H9 (cell line): ENCODE results near the gene ARL5A. TPM values are rescaled to one million over a fixed set of nuclear protein-coding genes. Genes with fewer than 3 reads are reported as not detected.

Source experiments
- DNase-seq: peaks from one replicate; pipeline ENCODE4 v3.0.0-alpha.2; 2017
- H2AFZ ChIP-seq: one replicate; pipeline ENCODE4 v1.6.1; 2013; ENCODE audit warnings: mild to moderate bottlenecking, low read length, control low read depth, moderate library complexity
- H2AK5ac ChIP-seq: 2 replicates; pipeline ENCODE4 v1.6.1; 2013; ENCODE audit warnings: low read length, control low read depth, mixed read lengths; ENCODE audit not compliant: insufficient read length
- H2BK120ac ChIP-seq: one replicate; pipeline ENCODE4 v1.6.1; 2013; ENCODE audit warnings: low read depth, mild to moderate bottlenecking, low read length, control low read depth, inconsistent platforms; ENCODE audit not compliant: poor library complexity, severe bottlenecking
- H2BK12ac ChIP-seq: 2 replicates; pipeline ENCODE4 v1.6.1; 2013; ENCODE audit warnings: low read length, control low read depth, mixed read lengths, low read depth; ENCODE audit not compliant: insufficient read length
- H2BK15ac ChIP-seq: 2 replicates; pipeline ENCODE4 v1.6.1; 2013; ENCODE audit warnings: low read depth, low read length, control low read depth
- H2BK20ac ChIP-seq: one replicate; pipeline ENCODE4 v1.6.1; 2013; ENCODE audit warnings: low read depth, mild to moderate bottlenecking, low read length, control low read depth, inconsistent platforms; ENCODE audit not compliant: poor library complexity, severe bottlenecking
- H2BK5ac ChIP-seq: 2 replicates; pipeline ENCODE4 v1.6.1; 2013; ENCODE audit warnings: low read length, control low read depth, mixed read lengths; ENCODE audit not compliant: insufficient read length
- H3K14ac ChIP-seq: 2 replicates; pipeline ENCODE4 v1.6.1; 2013; ENCODE audit warnings: low read length, control low read depth; ENCODE audit not compliant: insufficient read depth
- H3K18ac ChIP-seq: 2 replicates; pipeline ENCODE4 v1.6.1; 2013; ENCODE audit warnings: low read depth, mild to moderate bottlenecking, mixed read lengths, low read length, control low read depth; ENCODE audit not compliant: insufficient read length
- H3K23ac ChIP-seq: 2 replicates; pipeline ENCODE4 v1.6.1; 2013; ENCODE audit warnings: low read length, control low read depth, mixed read lengths, low read depth; ENCODE audit not compliant: insufficient read length
- H3K23me2 ChIP-seq: 2 replicates; pipeline ENCODE4 v1.6.1; 2013; ENCODE audit warnings: low read depth, mild to moderate bottlenecking, mixed read lengths, low read length, control low read depth; ENCODE audit not compliant: insufficient read length, poor library complexity, severe bottlenecking
- H3K27ac ChIP-seq: 2 replicates; pipeline ENCODE4 v1.5.1; 2013; ENCODE audit warnings: low read length, control low read depth, mixed read lengths, low read depth; ENCODE audit not compliant: insufficient read length
- H3K27me3 ChIP-seq: 2 replicates; pipeline ENCODE4 v1.6.1; 2013; ENCODE audit warnings: low read length, control low read depth, inconsistent platforms; ENCODE audit not compliant: insufficient read depth
- H3K4ac ChIP-seq: 2 replicates; pipeline ENCODE4 v1.6.1; 2013; ENCODE audit warnings: low read depth, mild to moderate bottlenecking, control low read depth, inconsistent platforms, low read length, moderate library complexity
- H3K4me1 ChIP-seq: 2 replicates; pipeline ENCODE4 v1.6.1; 2013; ENCODE audit warnings: low read length, control low read depth, inconsistent platforms; ENCODE audit not compliant: insufficient read depth
- H3K4me2 ChIP-seq: 2 replicates; pipeline ENCODE4 v1.6.1; 2013; ENCODE audit warnings: low read length, control low read depth, mixed read lengths; ENCODE audit not compliant: insufficient read length, insufficient read depth
- H3K56ac ChIP-seq: 2 replicates; pipeline ENCODE4 v1.6.1; 2013; ENCODE audit warnings: low read depth, mild to moderate bottlenecking, mixed read lengths, low read length, control low read depth; ENCODE audit not compliant: insufficient read length
- H3K79me1 ChIP-seq: 2 replicates; pipeline ENCODE4 v1.6.1; 2013; ENCODE audit warnings: low read depth, mild to moderate bottlenecking, moderate library complexity, low read length, control low read depth, inconsistent platforms; ENCODE audit not compliant: insufficient read depth, poor library complexity, severe bottlenecking
- H3K79me2 ChIP-seq: 2 replicates; pipeline ENCODE4 v1.6.1; 2013; ENCODE audit warnings: low read length, control low read depth, inconsistent platforms; ENCODE audit not compliant: insufficient read depth
- H3K9ac ChIP-seq: 2 replicates; pipeline ENCODE4 v1.6.1; 2013; ENCODE audit warnings: low read length, control low read depth, mixed read lengths; ENCODE audit not compliant: insufficient read length; ENCODE audit errors: extremely low read depth
- H3K9me3 ChIP-seq: one replicate; pipeline ENCODE4 v1.6.1; 2013; ENCODE audit warnings: low read depth, low read length, inconsistent platforms; ENCODE audit not compliant: control insufficient read depth
- H3T11ph ChIP-seq: one replicate; pipeline ENCODE4 v1.6.1; 2013; ENCODE audit warnings: mild to moderate bottlenecking, low read length, control low read depth, inconsistent platforms
- H4K20me1 ChIP-seq: one replicate; pipeline ENCODE4 v1.6.1; 2013; ENCODE audit not compliant: control insufficient read depth, insufficient read length, insufficient read depth
- H4K5ac ChIP-seq: 2 replicates; pipeline ENCODE4 v1.6.1; 2013; ENCODE audit warnings: low read depth, mild to moderate bottlenecking, mixed read lengths, low read length, control low read depth; ENCODE audit not compliant: insufficient read length
- H4K8ac ChIP-seq: replicated peaks from 2 replicates; pipeline ENCODE4 v1.6.1; 2013; ENCODE audit warnings: low read length, control low read depth, mixed read lengths, low read depth; ENCODE audit not compliant: insufficient read length
- H4K91ac ChIP-seq: 2 replicates; pipeline ENCODE4 v1.6.1; 2013; ENCODE audit warnings: low read depth, mild to moderate bottlenecking, moderate library complexity, mixed read lengths, low read length, control low read depth; ENCODE audit not compliant: insufficient read length
- H3K27ac Mint-ChIP-seq, 3 experiments: 2 replicates in 2 of 3; 3 replicates in 1 of 3; pipeline ENCODE4 v1.8.0; 2020 to 2021; ENCODE audit warnings: mixed read lengths in 3 of 3, mild to moderate bottlenecking in 1 of 3, moderate library complexity in 1 of 3
- H3K27me3 Mint-ChIP-seq: 2 replicates; pipeline ENCODE4 v1.8.0; 2021; ENCODE audit warnings: low read depth, mild to moderate bottlenecking, moderate library complexity, mixed read lengths
- H3K36me3 Mint-ChIP-seq, 3 experiments: 2 replicates in 2 of 3; 3 replicates in 1 of 3; pipeline ENCODE4 v1.8.0; 2020 to 2021; ENCODE audit warnings: low read depth in 3 of 3, mixed read lengths in 3 of 3; ENCODE audit not compliant: insufficient read depth in 1 of 3
- H3K4me1 Mint-ChIP-seq, 2 experiments: 2 replicates each; pipeline ENCODE4 v1.8.0; 2020; ENCODE audit warnings: mixed read lengths in 2 of 2
- H3K4me3 Mint-ChIP-seq, 2 experiments: 2 replicates in 1 of 2; 3 replicates in 1 of 2; pipeline ENCODE4 v1.8.0; 2020 to 2021; ENCODE audit warnings: mild to moderate bottlenecking in 2 of 2, mixed read lengths in 2 of 2, moderate library complexity in 1 of 2
- H3K9me3 Mint-ChIP-seq, 2 experiments: 2 replicates in 1 of 2; 3 replicates in 1 of 2; pipeline ENCODE4 v1.8.0; 2020; ENCODE audit warnings: mild to moderate bottlenecking in 2 of 2, mixed read lengths in 2 of 2, moderate library complexity in 1 of 2
- WGBS: extraction: QIAGEN DNeasy Blood & Tissue Kit; methylation state at CpG from one replicate; pipeline ENCODE4 v1.1.7; 2013; ENCODE audit warnings: missing lambda C conversion rate, low lambda C conversion rate, mixed read lengths; ENCODE audit not compliant: insufficient read length; ENCODE audit errors: extremely low coverage; 5-methylcytosine and 5-hydroxymethylcytosine counted together
- total RNA-seq: library from RNA; stranded (reverse); gene quantifications from 2 replicates; pipeline ENCODE4 v1.2.1, GENCODE V29; 2021
- TF ChIP-seq, protein P1 (sequence below): fragments of 200-600 bp; sonication (generic); conservative IDR thresholded peaks from 3 replicates; pipeline ENCODE4 v1.8.0; 2021; ENCODE audit warnings: antibody characterized with exemption, mild to moderate bottlenecking

ARL5A gene
- total RNA-seq, 1 experiment from 2014 or later = 66.7 TPM

DNA sequence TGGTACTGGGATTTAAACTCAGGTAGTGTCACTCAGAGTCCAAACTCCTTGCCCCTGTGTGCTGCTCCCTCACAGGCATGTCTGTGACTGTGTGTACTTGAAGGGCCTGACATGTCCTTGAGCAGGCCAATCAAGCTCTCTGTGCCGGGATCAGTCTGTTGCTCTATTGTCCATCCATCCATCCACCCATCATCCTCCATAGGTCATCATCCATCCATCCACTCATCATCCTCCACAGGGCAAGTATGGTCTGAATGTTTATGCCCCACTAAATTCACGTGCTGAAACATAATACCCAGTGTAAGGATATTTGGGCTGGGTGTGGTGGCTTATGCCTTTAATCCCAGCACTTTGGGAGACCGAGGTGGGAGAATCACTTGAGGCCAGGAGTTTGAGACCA, 69.5 kb downstream of the ARL5A start:
- H3K27ac Mint-ChIP-seq = no peak overlapping the region
- Histone ChIP-seq H2AK5ac (no peak overlapping the region), H4K5ac (peak overlapping the region; percentile 23), H2BK20ac (no peak overlapping the region), H3K9ac (no peak overlapping the region), H2BK120ac (no peak overlapping the region), H3K14ac (no peak overlapping the region), H4K8ac (no peak overlapping the region), H3K4ac (no peak overlapping the region), H4K91ac (no peak overlapping the region), H4K20me1 (peaks cover 2% of the 10 kb centered on the region), H3K9me3 (no peaks in the 10 kb centered on the region), H3K27me3 (no peaks in the 10 kb centered on the region), H3K79me1 (no peaks in the 10 kb centered on the region), H3K79me2 (no peaks in the 10 kb centered on the region), H2BK12ac (no peak overlapping the region), H3K27ac (no peak overlapping the region), H3K23me2 (no peaks in the 10 kb centered on the region), H3K56ac (no peak overlapping the region), H2AFZ (no peak overlapping the region), H2BK5ac (no peak overlapping the region), H2BK15ac (no peak overlapping the region), H3K4me2 (no peak overlapping the region), H3K23ac (no peak overlapping the region), H3K4me1 (peaks cover 2% of the 10 kb centered on the region), H3K18ac (no peak overlapping the region), H3T11ph (no peak overlapping the region)
- DNase-seq = no peak
- no peak overlapping the region for H3K4me3 Mint-ChIP-seq
- H3K36me3 Mint-ChIP-seq = no peaks in the 10 kb centered on the region
- peaks cover 9 to 11% of the 10 kb centered on the region in 2 experiments; a peak in 3 of 4 replicates for H3K4me1 Mint-ChIP-seq
- no CpG with 5 or more reads among the region's 3 CpGs for whole genome bisulfite sequencing
- H3K9me3 Mint-ChIP-seq = no peaks in the 10 kb centered on the region
- H3K27me3 Mint-ChIP-seq = no peaks in the 10 kb centered on the region
- TF ChIP-seq, protein P1, sequence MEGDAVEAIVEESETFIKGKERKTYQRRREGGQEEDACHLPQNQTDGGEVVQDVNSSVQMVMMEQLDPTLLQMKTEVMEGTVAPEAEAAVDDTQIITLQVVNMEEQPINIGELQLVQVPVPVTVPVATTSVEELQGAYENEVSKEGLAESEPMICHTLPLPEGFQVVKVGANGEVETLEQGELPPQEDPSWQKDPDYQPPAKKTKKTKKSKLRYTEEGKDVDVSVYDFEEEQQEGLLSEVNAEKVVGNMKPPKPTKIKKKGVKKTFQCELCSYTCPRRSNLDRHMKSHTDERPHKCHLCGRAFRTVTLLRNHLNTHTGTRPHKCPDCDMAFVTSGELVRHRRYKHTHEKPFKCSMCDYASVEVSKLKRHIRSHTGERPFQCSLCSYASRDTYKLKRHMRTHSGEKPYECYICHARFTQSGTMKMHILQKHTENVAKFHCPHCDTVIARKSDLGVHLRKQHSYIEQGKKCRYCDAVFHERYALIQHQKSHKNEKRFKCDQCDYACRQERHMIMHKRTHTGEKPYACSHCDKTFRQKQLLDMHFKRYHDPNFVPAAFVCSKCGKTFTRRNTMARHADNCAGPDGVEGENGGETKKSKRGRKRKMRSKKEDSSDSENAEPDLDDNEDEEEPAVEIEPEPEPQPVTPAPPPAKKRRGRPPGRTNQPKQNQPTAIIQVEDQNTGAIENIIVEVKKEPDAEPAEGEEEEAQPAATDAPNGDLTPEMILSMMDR = no peak
